Kidney (tissue), 14 donors: ENCODE results near the gene CA5B. TPM values are rescaled to one million over a fixed set of nuclear protein-coding genes. Genes with fewer than 3 reads are reported as not detected.

Source experiments
- DNase-seq, 5 donors: peaks; one replicate each; pipeline ENCODE4 v3.0.0-alpha.2; 2013 to 2020
- FAIRE-seq: peaks from 2 replicates; lab custom pipeline; 2012; peaks lifted over from hg19 to GRCh38; lab: Jason Lieb, UNC
- H3K27ac ChIP-seq, 2 donors: one replicate each; pipeline ENCODE4 v1.7.0; 2013; ENCODE audit warnings: low read depth in 2 of 2, low read length in 2 of 2, inconsistent platforms in 1 of 2
- H3K27me3 ChIP-seq: one replicate; pipeline ENCODE4 v1.7.1; 2013; ENCODE audit warnings: low read length, inconsistent platforms; ENCODE audit not compliant: control insufficient read depth, insufficient read depth
- H3K36me3 ChIP-seq, 3 donors: one replicate each; pipeline versions ENCODE4 v1.7.0 to v1.7.1; 2013; ENCODE audit warnings: low read length in 3 of 3, control low read depth in 1 of 3, inconsistent platforms in 1 of 3; ENCODE audit not compliant: insufficient read depth in 3 of 3, control insufficient read depth in 2 of 3
- H3K4me1 ChIP-seq, 3 donors: one replicate each; pipeline versions ENCODE4 v1.7.0 to v1.7.1; 2013; ENCODE audit warnings: low read length in 3 of 3, inconsistent platforms in 1 of 3, low read depth in 1 of 3; ENCODE audit not compliant: control insufficient read depth in 2 of 3, insufficient read depth in 2 of 3
- H3K4me3 ChIP-seq, 3 donors: one replicate each; pipeline versions ENCODE4 v1.7.0 to v1.8.1; 2013; ENCODE audit warnings: low read length in 3 of 3, control low read depth in 1 of 3, inconsistent platforms in 1 of 3
- H3K9ac ChIP-seq, 3 donors: one replicate each; pipeline versions ENCODE4 v1.7.0 to v1.7.1; 2013; ENCODE audit warnings: low read length in 3 of 3, control low read depth in 1 of 3, inconsistent platforms in 1 of 3
- H3K9me3 ChIP-seq, 3 donors: one replicate each; pipeline versions ENCODE4 v1.7.0 to v1.7.1; 2013; ENCODE audit warnings: low read length in 3 of 3, control low read depth in 1 of 3, inconsistent platforms in 1 of 3; ENCODE audit not compliant: control insufficient read depth in 2 of 3, insufficient read depth in 1 of 3
- intact Hi-C: fragments of 100-400 bp; cut with DNase I; formaldehyde crosslinking; loops from one replicate; pipeline ENCODE4 v1.11.1; 2022
- polyA plus RNA-seq: library from polyadenylated mRNA; stranded (reverse); fragments of 350-450 nt; fragmentation: Illumina TruSeq; extraction: RNeasy Lipid Tissue Mini Kit (QIAGEN cat#74804); gene quantifications from one replicate; pipeline ENCODE4 v1.2.3, GENCODE V29; 2014; ENCODE audit warnings: low read depth, low replicate concordance; ENCODE audit not compliant: insufficient read depth
- total RNA-seq: library from RNA; stranded (reverse); fragmentation: NEBNext Ultra II Directional; extraction: Animal tissue kit (Norgen Biotek cat#: 25700); gene quantifications from one replicate; pipeline ENCODE4 v1.2.1, GENCODE V29; 2021
- TF ChIP-seq, protein P1 (sequence below): IDR thresholded peaks from 3 replicates; pipeline ENCODE4 v1.5.1; 2012; ENCODE audit warnings: mild to moderate bottlenecking, moderate library complexity, borderline replicate concordance; ENCODE audit not compliant: insufficient read depth; ENCODE audit errors: extremely low read depth
- donor health status: control.
- donor health status: control.
- donor health status: control.
- donor health status: control.
- donor health status: control.
- donor health status: DM: yes; HTN: yes; CAD: no.
- donor health status: Normal renal cell carcinoma (clear cell type).

The CA5B gene
- total and polyA plus RNA-seq, 2 donors from 2014 or later, result 1.9 to 18.2 TPM

DNA sequence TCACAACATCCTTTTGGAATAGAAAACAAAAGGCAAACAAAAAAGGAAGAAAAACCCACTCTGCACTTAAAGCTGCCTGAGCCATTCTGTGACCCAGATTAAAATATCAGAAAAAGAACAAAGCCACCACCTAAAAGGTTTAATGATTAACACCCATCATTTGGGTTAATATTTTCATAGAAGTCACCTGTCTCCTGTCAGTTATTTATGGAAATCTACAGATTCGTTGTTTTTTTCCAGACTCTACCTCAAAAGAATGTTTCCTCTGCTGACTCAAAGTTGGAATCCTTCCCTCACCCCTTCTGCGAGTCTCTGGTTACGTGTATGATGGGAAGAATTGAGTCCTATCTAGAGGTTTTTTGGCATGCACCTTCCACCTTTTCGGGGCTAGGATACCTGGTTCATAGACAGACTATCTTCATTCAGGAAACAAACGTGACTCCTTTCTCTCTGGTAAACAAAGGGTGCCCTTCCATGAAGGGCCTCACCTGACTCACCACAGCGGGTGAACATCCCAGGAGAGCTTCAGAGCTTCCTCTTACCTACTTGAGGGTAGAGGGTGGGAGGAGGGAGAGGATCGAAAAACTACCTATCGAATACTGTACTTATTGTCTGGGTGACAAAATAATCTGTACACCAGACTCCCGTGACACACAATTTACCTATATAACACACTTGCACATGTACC lies 19.6 kb upstream of the CA5B start:
- DNase-seq, result peak in 1 of 5 donors; percentile 11
- Histone ChIP-seq H3K9ac (no peak overlapping the region), H3K27me3 (peaks cover 3% of the 10 kb centered on the region), H3K4me1 (no peaks in the 10 kb centered on the region), H3K27ac (no peak overlapping the region), H3K9me3 (no peaks in the 10 kb centered on the region), H3K4me3 (no peak overlapping the region), H3K36me3 (no peaks in the 10 kb centered on the region)
- FAIRE-seq, result peak; percentile 78
- TF ChIP-seq, protein P1, sequence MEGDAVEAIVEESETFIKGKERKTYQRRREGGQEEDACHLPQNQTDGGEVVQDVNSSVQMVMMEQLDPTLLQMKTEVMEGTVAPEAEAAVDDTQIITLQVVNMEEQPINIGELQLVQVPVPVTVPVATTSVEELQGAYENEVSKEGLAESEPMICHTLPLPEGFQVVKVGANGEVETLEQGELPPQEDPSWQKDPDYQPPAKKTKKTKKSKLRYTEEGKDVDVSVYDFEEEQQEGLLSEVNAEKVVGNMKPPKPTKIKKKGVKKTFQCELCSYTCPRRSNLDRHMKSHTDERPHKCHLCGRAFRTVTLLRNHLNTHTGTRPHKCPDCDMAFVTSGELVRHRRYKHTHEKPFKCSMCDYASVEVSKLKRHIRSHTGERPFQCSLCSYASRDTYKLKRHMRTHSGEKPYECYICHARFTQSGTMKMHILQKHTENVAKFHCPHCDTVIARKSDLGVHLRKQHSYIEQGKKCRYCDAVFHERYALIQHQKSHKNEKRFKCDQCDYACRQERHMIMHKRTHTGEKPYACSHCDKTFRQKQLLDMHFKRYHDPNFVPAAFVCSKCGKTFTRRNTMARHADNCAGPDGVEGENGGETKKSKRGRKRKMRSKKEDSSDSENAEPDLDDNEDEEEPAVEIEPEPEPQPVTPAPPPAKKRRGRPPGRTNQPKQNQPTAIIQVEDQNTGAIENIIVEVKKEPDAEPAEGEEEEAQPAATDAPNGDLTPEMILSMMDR, result no peak
- intact Hi-C loops, result no loop called here

DNA sequence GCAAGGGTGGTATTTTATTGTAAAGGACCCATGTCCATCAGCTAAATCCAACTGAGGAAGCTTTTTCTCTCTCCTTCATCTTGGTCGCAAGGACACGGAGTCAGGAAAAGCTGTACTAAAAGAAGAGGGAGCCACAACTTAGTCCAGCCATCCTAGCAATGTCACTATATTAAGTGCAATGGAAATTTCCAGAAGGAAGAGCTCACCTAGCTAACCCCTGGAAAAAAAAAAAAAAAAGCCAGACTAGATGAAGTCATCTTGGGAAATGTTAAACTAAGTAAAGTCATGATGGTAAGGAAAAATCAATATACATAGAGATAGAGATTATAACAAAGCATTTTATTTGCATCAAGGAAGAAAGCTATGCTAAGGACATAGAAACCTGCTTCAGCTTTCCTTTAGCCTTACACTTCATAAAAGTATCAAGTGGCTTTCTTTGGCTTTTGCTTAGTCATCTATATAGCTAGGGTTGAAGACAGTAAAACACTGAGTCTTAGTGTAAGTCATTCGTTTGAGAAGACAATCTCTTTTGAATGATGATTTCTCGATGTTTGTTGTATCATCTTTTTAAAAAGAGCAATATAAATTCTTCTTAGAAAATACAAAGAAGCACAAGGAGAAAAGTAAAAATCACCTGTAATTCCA lies 18.6 kb upstream of the CA5B start:
- Histone ChIP-seq H3K36me3 (no peaks in the 10 kb centered on the region), H3K4me1 (no peaks in the 10 kb centered on the region), H3K4me3 (no peak overlapping the region), H3K27ac (no peak overlapping the region), H3K9me3 (no peaks in the 10 kb centered on the region), H3K27me3 (peaks cover 3% of the 10 kb centered on the region), H3K9ac (no peak overlapping the region)
- intact Hi-C loops, result no loop called here
- FAIRE-seq, result no peak
- TF ChIP-seq, protein P1, result no peak
- DNase-seq, result no peak

DNA sequence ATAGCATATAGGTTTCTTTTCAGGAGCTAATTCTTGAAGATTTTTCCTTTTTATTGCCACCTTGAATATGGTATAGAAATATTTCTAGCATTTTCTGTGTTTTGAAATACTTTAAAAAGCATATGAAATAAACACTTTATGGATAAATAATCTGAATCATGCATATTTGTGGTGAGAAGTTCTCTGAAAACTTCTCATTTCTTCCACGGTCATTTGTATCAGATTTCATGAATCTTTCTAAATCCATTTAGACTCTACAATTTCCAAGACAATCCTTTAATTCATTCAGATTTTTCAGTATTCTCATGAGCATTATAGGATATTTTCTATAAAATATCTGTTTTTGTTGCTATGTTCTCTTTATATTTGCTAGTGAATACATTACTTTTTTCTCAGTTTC lies 16.2 kb upstream of the CA5B start:
- no peaks in the 10 kb centered on the region for H3K9me3 ChIP-seq
- H3K27me3 ChIP-seq, result no peaks in the 10 kb centered on the region
- H3K4me3 ChIP-seq, result no peak overlapping the region
- H3K9ac ChIP-seq, result no peak overlapping the region
- H3K36me3 ChIP-seq, result no peaks in the 10 kb centered on the region
- FAIRE-seq (no peak), DNase-seq (no peak)
- H3K4me1 ChIP-seq, result no peaks in the 10 kb centered on the region
- intact Hi-C loops, result no loop called here
- no peak overlapping the region for H3K27ac ChIP-seq
- TF ChIP-seq, protein P1, result no peak
